Keratinocyte (primary cell): ENCODE measurements around the gene ADAM12. TPM values are rescaled to one million over a fixed set of nuclear protein-coding genes. Genes with fewer than 3 reads are reported as not detected.

Experiments
- DNase-seq: peaks from one replicate; pipeline ENCODE4 v3.0.0-alpha.2; 2011; ENCODE audit warnings: low read depth, missing footprints, low spot score
- FAIRE-seq: peaks from 2 replicates; lab custom pipeline; 2011; peaks lifted over from hg19 to GRCh38; lab: Jason Lieb, UNC
- H2AFZ ChIP-seq: 2 replicates; pipeline ENCODE4 v1.6.0; 2012; ENCODE audit warnings: low read length, control low read depth, inconsistent platforms; ENCODE audit not compliant: control insufficient read depth
- H3K27ac ChIP-seq: 2 replicates; pipeline ENCODE4 v1.5.1; 2011; ENCODE audit warnings: low read length; ENCODE audit not compliant: control insufficient read depth, insufficient read depth
- H3K27me3 ChIP-seq: 3 replicates; pipeline ENCODE4 v1.6.0; 2011; ENCODE audit warnings: low read length; ENCODE audit not compliant: control insufficient read depth, insufficient read depth; ENCODE audit errors: extremely low read depth
- H3K36me3 ChIP-seq, 2 experiments: 2 replicates in 1 of 2; 3 replicates in 1 of 2; pipeline ENCODE4 v1.5.1; 2011; ENCODE audit warnings: low read length in 2 of 2, mild to moderate bottlenecking in 1 of 2; ENCODE audit not compliant: control insufficient read depth in 2 of 2, insufficient read depth in 2 of 2; ENCODE audit errors: extremely low read depth in 1 of 2
- H3K4me1 ChIP-seq: 3 replicates; pipeline ENCODE4 v1.5.1; 2011; ENCODE audit warnings: low read length; ENCODE audit not compliant: control insufficient read depth, insufficient read depth; ENCODE audit errors: extremely low read depth
- H3K4me2 ChIP-seq: 3 replicates; pipeline ENCODE4 v1.6.0; 2011; ENCODE audit warnings: low read depth, low read length; ENCODE audit not compliant: control insufficient read depth, insufficient read depth; ENCODE audit errors: extremely low read depth
- H3K4me3 ChIP-seq, 3 experiments: fragments of 200-600 bp in 1 of 3; sonication (generic) in 1 of 3; 2 replicates in 2 of 3; 3 replicates in 1 of 3; pipeline ENCODE4 v1.5.1; 2011 to 2016; ENCODE audit warnings: low read length in 3 of 3, mild to moderate bottlenecking in 3 of 3, control low read depth in 2 of 3, inconsistent platforms in 1 of 3, low read depth in 1 of 3, mixed read lengths in 1 of 3, mixed run types in 1 of 3, moderate library complexity in 1 of 3; ENCODE audit not compliant: control insufficient read depth in 2 of 3, insufficient read depth in 2 of 3; ENCODE audit errors: extremely low read depth in 1 of 3
- H3K79me2 ChIP-seq: 2 replicates; pipeline ENCODE4 v1.6.0; 2012; ENCODE audit warnings: low read length; ENCODE audit not compliant: control insufficient read depth, insufficient read depth
- H3K9ac ChIP-seq: 3 replicates; pipeline ENCODE4 v1.6.0; 2011; ENCODE audit warnings: low read length; ENCODE audit not compliant: control insufficient read depth, insufficient read depth; ENCODE audit errors: extremely low read depth
- H3K9me1 ChIP-seq: 3 replicates; pipeline ENCODE4 v1.6.0; 2011; ENCODE audit warnings: low read length; ENCODE audit not compliant: control insufficient read depth, insufficient read depth; ENCODE audit errors: extremely low read depth
- H3K9me3 ChIP-seq: 2 replicates; pipeline ENCODE4 v1.5.1; 2012; ENCODE audit warnings: low read depth, low read length; ENCODE audit not compliant: control insufficient read depth
- H4K20me1 ChIP-seq: 3 replicates; pipeline ENCODE4 v1.6.0; 2011; ENCODE audit warnings: low read length; ENCODE audit not compliant: control insufficient read depth, insufficient read depth; ENCODE audit errors: extremely low read depth
- EZH2 ChIP-seq: IDR thresholded peaks from one replicate; pipeline ENCODE4 v1.6.1; 2012; ENCODE audit warnings: inconsistent platforms, mild to moderate bottlenecking, low read length, moderate library complexity
- dilution Hi-C: fragments of 300-500 bp; cut with MboI; formaldehyde crosslinking; loops from one replicate; pipeline ENCODE4 v1.7.0; 2020; ENCODE audit warnings: low sequenced_read_pairs; ENCODE audit not compliant: extremely low pct_ligation_motif_present
- polyA plus RNA-seq, 5 experiments: library from polyadenylated mRNA; depleted of rRNA in 3 of 5; stranded (reverse) in 3 of 5; stranded (forward) in 1 of 5; unstranded in 1 of 5; fragments of >200 nt; gene quantifications; 1 replicate in 1 of 5; 2 replicates in 3 of 5; 3 replicates in 1 of 5; pipeline versions ENCODE4 v1.2.1 to v1.2.3, GENCODE V29; 2011 to 2012; ENCODE audit warnings: missing spikeins in 2 of 5, low read depth in 1 of 5, low replicate concordance in 1 of 5
- TF ChIP-seq, protein P1 (sequence below), 3 experiments: IDR thresholded peaks in 1 of 3; conservative IDR thresholded peaks in 1 of 3; optimal IDR thresholded peaks in 1 of 3; 2 replicates in 2 of 3; 3 replicates in 1 of 3; pipeline versions ENCODE3 to v1.5.1; 2011; ENCODE audit warnings: low read length in 3 of 3, mild to moderate bottlenecking in 3 of 3, moderate library complexity in 2 of 3, control low read depth in 1 of 3, inconsistent platforms in 1 of 3; ENCODE audit not compliant: insufficient read depth in 2 of 3; ENCODE audit errors: extremely low read depth in 1 of 3

ADAM12 gene
- polyA plus RNA-seq, 1 donor (not counting 4 experiments of a cell fraction or from before 2014, with no cell fraction given): 0.07 TPM

DNA sequence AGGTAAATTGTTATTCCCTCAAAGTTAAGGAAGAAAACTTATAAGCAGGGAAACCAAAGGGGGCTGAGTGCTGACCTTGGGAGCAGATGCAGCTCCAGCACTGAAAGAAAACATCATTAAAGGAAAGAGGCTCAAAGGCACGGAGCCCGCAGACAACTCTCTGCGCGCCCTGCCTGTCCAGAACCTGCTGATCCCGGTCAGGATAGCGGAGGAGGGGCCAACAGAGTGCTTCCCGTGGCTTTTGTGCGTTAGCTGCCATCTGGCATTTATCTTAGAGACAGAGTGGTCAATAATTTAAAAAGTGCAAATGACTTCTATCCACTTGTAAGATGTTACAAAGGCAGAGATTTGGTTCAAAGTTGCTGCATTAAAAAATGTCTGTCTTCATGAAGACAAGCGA lies 329.8 kb downstream of the ADAM12 start:
- no peak overlapping the region for H3K9ac ChIP-seq

DNA sequence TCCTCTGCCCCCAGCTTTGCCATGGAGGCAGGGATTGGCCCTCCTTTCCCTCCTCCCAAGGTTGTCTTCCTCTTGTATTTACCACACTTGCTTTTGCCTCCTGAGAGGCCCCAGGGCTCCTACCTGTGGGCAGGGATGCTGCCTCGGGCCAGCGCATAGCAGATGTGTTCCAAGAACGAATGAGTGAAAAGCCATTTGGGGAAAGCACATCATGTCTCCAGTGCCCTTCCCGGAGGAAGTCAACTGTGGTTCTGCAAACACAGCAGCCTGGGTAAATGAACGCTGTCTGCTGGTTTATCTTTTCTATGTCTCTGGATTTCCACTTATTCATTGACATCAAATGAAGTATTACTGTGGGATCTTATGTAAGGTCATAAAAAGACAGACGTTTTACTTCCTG lies 330.2 kb downstream of the ADAM12 start:
- no peak overlapping the region for H3K9ac ChIP-seq
- peaks cover 14% of the 10 kb centered on the region for H3K4me1 ChIP-seq
- TF ChIP-seq, protein P1, sequence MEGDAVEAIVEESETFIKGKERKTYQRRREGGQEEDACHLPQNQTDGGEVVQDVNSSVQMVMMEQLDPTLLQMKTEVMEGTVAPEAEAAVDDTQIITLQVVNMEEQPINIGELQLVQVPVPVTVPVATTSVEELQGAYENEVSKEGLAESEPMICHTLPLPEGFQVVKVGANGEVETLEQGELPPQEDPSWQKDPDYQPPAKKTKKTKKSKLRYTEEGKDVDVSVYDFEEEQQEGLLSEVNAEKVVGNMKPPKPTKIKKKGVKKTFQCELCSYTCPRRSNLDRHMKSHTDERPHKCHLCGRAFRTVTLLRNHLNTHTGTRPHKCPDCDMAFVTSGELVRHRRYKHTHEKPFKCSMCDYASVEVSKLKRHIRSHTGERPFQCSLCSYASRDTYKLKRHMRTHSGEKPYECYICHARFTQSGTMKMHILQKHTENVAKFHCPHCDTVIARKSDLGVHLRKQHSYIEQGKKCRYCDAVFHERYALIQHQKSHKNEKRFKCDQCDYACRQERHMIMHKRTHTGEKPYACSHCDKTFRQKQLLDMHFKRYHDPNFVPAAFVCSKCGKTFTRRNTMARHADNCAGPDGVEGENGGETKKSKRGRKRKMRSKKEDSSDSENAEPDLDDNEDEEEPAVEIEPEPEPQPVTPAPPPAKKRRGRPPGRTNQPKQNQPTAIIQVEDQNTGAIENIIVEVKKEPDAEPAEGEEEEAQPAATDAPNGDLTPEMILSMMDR (optimal IDR thresholded peaks at IDR 0.05 in 1 of 3, IDR thresholded peaks at IDR 0.05 in 1 of 3, conservative IDR thresholded peaks at IDR 0.05 in 1 of 3; ENCODE audit: extremely low read depth in 1 of 3, insufficient read depth in 2 of 3, low read length in 3 of 3): no peak
- no peak for TF ChIP-seq EZH2
- dilution Hi-C loops: no loop called here
- H3K36me3 ChIP-seq: no peaks in the 10 kb centered on the region
- H3K9me3 ChIP-seq: no peaks in the 10 kb centered on the region
- no peak for DNase-seq
- no peak overlapping the region for H3K27ac ChIP-seq
- no peak overlapping the region for H3K4me2 ChIP-seq
- H3K4me3 ChIP-seq: no peak overlapping the region
- no peak overlapping the region for H2AFZ ChIP-seq
- no peaks in the 10 kb centered on the region for H3K9me1 ChIP-seq
- no peak for FAIRE-seq
- no peaks in the 10 kb centered on the region for H3K79me2 ChIP-seq
- no peaks in the 10 kb centered on the region for H3K27me3 ChIP-seq
- H4K20me1 ChIP-seq: no peaks in the 10 kb centered on the region

More for the DNA sequence above, 329.8 kb downstream of the ADAM12 start:
- H3K79me2 ChIP-seq: no peaks in the 10 kb centered on the region
- H3K27ac ChIP-seq: no peak overlapping the region
- no peak overlapping the region for H2AFZ ChIP-seq
- H3K4me1 ChIP-seq: peaks cover 18% of the 10 kb centered on the region
- H3K4me3 ChIP-seq: no peak overlapping the region
- FAIRE-seq: no peak
- no peaks in the 10 kb centered on the region for H3K9me1 ChIP-seq
- H4K20me1 ChIP-seq: no peaks in the 10 kb centered on the region
- TF ChIP-seq, protein P1 (optimal IDR thresholded peaks at IDR 0.05 in 1 of 3, IDR thresholded peaks at IDR 0.05 in 1 of 3, conservative IDR thresholded peaks at IDR 0.05 in 1 of 3; ENCODE audit: extremely low read depth in 1 of 3, insufficient read depth in 2 of 3, low read length in 3 of 3): no peak
- no peak for TF ChIP-seq EZH2
- no peaks in the 10 kb centered on the region for H3K36me3 ChIP-seq
- DNase-seq: no peak
- no peaks in the 10 kb centered on the region for H3K27me3 ChIP-seq
- dilution Hi-C loops: no loop called here
- no peak overlapping the region for H3K4me2 ChIP-seq
- no peaks in the 10 kb centered on the region for H3K9me3 ChIP-seq
